HG03135 (cell line): Measurements from ENCODE around the gene RAP1GAP2.
"Not testable (repeated sequence)": the region's sequence is repeated elsewhere in the genome, so short reads cannot be mapped to it uniquely, and the experiment has no call there.

ENCODE experiments used
- ATAC-seq: cut with Tn5 transposase; IDR thresholded peaks from one replicate; pipeline ENCODE4 v1.9.1; 2021; ENCODE audit warnings: mild to moderate bottlenecking, moderate library complexity; ENCODE audit not compliant: unreplicated experiment

The RAP1GAP2 gene

DNA sequence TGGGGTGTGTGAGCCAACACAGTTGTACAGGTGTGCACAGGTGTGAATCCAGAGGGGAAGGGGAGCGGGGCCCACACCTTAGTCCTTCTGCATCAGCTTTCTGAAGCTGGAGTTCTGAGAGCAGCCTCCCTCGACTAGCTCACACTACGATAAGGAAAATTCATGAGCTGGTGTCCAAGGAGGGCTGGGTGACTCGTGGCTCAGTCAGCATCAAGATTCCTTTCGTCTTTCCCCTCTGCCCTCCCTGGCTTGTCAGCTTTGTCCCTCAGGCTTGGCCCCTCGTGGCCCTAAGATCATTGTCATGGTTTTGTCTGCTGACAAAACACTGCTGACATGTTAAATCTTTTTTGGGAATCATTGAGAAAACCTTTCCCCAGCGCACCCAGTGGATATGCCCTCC lies 219.7 kb downstream of the RAP1GAP2 start:
- no peak for ATAC-seq

DNA sequence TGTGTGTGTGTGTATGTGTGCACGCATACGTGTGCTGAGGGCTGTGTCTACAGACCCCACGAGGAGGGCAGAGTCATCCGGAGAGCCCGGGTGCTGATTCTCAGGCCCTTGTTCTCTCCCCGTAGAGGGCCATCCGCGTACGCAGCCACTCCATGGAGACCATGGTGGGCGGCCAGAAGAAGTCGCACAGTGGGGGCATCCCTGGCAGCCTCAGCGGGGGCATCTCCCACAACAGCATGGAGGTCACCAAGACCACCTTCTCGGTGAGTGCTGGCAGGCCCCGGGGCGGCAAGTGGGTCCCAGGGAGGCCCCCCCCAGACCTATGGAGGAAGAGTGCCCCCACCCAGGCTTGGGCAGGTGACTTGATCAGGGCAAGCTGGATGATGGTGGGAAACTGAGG lies 221.7 kb downstream of the RAP1GAP2 start:
- ATAC-seq: no peak

DNA sequence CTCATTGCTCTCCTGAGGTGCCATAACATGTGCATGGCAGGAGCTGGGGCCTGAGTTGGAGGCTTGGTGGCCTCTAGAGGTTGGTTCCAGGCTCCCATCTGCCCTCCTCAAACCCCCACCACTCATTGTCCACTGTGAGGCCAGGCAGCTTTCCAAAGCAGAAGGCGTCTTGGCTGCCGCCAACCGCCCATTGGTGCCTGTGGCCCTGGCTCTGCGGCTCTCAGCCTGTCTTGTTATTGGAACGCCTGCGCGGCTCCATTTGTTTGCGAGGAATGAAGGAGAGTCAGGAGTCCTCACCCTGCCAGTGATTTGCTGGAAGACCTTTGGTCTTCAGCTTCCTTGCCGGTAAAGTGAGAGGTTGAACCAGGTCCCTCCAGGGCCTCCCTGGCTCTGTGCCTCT lies 223.5 kb downstream of the RAP1GAP2 start:
- ATAC-seq: no peak

DNA sequence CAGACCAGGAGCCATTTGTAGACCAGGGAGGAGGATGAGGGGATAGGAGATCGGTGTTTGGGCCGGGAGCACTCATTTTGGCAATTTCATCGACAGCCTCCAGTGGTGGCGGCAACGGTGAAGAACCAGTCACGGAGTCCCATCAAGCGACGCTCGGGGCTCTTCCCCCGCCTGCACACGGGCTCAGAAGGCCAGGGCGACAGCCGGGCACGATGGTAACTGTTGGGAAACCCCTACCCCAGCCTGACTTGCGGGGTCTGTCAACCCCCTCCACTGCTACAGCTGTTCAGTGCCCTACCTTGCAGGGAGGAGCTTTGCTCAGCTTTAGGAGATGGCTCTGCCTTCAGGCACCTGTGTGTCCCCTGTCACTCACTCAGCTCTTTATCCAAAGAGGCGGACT lies 224.1 kb downstream of the RAP1GAP2 start:
- ATAC-seq: no peak

DNA sequence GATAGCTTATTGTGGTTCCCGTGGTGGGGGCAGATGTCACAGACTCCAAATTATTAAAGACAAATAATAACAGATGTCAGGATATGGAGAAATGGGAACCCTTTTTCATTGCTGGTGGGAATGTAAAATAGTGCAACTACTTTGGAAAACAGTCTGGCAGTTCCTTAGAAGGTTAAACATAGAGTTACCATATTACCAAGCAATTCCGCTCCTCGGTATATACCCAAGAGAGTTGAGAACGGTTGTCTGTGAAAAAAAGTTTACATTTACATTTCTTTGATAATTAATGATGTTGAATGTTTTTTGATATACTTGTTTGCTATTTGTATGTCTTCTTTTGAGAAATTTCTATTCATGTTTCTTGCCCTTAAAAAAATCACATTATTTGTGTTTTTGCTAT lies 226.0 kb downstream of the RAP1GAP2 start:
- no peak for ATAC-seq

DNA sequence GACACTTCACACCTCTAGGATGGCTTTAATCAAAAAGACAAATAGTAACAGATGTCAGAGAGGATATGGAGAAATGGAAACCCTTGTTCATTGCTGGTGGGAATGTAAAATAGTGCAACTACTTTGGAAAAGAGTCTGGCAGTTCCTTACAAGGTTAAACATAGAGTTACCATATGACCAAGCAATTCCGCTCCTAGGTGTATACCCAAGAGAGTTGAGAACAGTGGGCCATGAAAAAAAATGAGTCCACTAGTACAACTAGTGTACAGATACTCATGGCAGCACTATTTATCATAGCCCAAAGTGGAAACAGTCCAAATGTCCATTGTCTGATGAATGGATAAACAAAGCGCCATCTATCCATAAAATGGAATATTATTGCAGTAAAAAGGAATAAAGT lies 228.1 kb downstream of the RAP1GAP2 start:
- no peak for ATAC-seq

DNA sequence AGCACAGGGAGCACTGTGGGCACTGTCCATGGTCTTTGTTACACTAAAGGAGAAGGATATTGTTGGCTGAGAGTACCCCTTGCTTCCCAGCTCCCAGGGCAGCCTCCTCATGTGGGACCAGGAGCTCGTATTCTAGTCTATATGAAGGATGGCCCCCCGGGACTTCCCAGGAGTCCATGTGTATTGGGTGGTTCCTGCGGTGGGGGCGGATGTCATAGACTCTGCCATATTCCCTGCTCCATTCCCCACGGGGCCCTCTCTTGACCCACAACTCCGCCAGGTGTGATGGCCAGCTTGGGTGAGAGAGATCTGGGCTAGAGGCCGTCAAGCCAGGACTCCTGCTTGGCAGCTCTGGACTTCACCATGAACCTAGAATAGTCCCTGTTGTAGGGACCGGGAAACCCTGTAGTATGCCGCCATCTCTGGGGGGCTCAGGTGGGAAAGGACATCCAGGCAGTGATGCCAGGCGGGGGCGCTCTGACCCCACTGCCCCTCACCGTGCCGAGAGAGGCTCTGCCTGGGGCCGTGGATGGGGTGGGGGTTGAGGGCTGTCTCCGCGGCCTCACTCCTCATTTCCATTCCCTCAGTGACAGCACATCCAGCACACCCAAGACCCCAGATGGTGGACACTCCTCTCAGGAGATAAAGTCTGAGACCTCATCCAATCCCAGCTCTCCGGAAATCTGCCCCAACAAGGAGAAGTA lies 229.3 kb downstream of the RAP1GAP2 start:
- no peak for ATAC-seq

DNA sequence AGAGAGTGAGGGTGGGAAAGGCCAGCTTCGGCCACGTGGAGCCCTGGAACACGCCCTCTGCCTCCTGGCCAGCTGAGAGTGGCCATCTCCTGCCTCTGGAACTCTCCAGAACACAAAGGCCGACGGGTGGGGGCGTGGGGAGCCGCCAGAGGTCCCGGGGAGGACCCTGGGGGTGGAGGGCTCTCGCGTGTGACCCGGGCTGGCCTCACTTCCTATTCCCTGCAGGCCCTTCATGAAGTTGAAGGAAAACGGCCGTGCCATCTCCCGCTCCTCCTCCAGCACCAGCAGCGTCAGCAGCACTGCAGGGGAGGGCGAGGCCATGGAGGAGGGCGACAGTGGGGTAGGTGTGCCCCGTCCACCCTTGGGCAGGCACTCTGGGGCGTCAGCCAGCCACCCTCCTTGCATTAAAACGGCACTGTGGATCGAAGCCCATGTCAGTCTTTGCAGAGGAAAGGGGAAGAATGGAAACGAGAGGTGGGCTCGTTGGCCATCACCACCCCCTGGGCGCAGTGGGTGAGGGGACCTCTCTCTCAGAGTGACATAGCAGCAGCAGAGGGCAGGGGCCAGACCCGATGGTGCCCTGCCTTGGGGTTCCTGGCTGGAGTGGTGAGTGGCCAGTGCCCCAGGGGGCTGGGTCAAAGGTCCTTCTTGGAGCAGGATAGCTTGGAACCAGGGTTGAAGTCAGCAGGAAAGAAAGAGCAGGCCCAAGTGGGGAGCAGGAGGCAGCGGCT lies 230.1 kb downstream of the RAP1GAP2 start:
- ATAC-seq: no peak

DNA sequence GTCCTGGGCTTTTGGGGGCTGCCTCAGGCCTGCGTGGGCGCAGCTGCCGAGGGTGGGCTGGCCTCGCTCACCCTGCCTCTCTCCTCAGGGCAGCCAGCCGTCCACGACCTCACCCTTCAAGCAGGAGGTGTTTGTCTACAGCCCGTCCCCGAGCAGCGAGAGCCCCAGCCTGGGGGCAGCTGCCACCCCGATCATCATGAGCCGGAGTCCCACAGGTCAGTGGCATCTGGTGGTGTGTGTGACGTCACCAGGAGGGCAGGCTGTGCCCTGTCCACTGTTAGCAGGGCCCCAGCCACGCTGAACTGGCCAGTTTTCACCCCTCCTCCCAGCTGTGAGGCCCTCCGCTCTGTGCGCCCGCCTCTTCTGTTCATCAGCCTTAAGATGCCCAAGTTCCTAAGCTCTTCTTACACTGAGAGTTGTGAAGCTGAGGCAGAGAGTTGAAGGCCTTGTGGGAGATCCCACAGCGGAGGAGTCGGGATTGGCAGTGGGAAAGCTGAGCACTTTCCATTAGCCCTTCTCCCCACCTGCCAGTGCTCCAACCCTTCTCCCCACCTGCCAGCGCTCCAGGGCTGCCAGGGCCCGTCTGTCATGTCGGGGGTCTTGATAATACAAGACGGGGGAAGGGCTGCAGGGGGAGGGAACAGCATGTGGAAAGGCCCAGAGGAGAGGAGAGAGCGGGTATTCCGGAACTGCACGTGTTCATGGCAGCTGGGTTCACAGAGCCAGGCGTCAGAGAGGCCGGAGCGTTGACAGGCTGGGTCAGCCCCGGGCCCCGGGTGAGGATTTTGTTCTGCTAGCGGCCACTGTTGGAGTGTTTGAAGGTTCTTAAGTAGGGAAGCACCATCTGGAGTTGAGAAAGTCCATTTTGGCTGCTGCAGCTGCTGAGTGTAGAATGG lies 230.9 kb downstream of the RAP1GAP2 start:
- no peak for ATAC-seq

DNA sequence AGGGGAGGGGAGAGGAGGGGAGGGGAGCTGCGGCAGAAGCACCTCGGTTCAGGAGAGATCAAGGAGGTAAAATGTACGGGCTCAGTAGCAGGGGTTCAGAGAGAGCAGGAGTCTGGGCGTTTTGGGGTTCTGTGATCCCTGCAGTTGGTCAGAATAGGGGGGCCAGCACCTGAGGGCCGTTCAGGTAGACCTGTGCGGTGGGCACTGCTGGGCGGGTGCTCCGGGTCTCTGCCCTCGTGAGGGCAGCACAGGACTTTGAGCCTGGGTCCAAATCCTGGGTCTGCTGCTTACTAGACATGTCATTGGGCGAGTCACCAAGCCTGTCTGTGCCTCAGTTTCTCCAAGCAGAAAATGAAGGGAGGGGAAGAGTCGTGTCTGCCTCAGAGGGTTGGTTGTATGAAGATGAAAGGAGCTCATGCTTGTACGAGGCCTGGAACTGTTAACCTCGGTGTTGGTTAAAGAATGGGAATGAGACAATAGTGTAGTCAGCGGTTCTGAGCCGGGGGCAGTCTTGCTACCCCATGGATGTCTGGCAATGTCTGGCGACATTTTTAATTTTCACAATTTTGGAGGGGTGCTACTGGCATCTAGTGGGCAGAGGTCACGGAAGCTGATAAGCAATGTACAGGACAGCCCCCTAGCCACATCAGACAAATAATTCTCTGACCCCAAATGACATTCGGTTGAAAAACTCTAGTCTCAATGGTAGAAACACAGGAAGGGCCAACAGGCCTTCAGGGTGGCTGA lies 231.7 kb downstream of the RAP1GAP2 start:
- ATAC-seq: no peak

DNA sequence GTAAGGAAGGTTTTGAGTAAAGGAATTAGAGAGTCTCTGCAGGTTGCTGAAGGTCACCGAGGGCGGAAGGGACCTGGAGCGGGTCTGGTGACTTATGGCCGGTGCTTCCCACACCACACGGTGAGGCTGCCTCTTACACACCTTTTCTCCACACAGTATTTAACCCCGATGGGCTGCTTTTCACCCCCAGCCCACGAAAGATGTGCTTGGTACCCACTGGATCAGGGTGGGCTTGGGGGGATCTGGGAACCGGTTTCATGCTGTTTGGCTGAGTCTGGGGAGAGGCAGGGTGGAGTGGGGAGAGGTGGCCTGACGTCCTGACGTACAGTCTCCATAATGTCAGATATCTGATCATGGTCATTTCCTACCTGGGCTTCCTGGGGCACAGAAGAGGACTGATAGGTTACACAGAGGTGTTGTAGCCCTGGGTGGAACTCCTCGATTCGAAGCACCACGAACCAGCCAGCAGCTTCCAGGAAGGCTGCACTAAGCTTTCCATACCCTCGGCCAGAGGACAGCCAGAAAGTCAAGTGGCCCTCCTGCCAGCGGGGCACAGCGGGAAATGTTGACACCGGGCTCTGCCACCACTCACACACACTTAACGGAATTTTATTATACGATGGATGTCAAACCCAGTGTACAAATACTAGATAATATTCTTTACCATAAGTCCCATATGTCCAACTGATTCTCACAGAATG lies 233.1 kb downstream of the RAP1GAP2 start:
- ATAC-seq: no peak

DNA sequence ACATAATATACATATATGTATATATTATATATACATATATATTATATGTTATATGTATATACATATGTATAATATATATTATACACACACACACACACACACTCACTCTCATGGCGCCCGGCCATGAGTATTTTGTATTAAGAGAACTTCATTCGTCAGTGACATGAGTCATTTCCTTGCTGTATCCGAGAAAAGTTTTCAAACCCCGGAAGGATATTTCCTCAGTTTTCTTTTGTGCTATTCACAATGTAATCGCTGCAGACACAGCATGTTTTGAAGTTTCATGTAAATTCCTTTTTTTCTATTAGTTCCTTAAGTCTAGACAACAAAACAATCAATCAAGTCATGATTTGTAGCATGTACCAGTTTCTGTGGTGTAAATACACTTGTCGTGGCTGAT lies 233.9 kb downstream of the RAP1GAP2 start:
- no peak for ATAC-seq

DNA sequence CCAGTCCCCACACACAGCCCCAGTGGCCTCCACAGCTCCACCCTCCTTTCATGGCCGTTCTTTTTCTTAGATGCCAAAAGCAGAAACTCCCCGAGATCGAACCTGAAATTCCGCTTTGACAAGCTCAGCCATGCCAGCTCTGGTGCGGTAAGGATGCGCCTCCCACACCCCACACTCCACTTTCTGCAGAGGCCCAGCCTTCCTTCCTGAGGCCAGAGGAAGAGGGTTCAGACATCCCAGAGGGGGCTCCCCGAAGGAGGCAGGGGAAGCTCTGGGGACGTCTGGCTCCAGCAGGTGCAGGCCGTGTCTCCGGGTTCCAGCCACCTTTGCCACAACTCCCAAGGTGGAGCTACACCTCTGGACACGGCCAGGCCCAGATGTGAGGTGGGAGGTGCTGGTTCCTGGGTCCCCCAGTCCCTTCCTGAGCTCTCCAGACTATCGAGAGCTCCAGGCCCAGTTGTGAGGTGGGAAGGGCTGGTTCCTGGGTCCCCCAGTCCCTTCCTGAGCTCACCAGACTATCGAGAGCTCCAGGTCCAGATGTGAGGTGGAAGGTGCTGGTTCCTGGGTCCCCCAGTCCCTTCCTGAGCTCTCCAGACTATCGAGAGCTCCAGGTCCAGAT lies 234.7 kb downstream of the RAP1GAP2 start:
- not testable (repeated sequence) for ATAC-seq

DNA sequence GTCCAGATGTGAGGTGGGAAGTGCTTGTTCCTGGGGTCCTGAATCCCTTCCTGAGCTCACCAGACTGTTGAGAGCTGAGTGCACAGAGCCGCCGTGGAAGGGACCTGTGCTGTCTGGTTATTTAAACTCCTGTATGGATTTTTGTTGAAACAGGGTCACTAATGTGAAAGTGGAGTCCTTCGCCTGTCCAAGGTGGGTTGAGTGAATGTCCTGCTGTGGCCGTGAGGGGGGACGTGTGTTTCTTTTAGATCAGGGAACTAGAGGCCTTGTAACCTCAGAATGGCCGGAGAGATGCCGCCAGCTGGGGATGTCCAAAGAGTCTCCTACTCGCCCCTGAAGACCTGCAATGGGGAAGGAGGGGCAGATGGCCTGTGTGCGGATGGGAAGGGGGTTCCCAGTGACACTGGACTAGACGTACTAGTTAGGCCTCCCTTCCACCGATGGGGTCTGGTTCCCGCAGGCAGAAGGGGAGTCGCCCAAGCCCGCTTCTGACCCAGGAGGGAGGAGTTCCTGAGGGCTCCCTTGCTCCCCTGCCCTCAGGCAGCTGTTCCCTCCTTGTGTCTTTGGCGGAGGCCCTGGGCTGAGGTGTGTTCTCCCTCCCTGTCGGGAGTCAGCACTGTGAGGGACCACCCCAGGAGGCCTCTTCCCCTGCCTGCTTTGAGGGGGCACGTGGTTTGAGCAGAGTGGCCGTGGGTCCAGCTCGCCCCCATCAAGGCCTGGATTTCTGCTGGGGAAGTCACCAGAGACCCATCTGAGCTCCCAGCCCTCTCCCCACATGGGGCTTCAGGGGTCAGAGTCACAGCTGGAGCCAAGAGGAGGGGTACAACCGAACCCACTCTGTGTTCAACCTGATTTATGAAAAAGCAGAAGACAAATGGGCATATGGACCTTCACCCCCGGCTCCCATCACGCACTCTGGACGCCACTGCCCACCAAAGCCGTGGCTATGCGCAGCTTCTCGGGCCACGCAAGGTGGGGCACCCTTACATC lies 236.3 kb downstream of the RAP1GAP2 start:
- ATAC-seq: no peak

DNA sequence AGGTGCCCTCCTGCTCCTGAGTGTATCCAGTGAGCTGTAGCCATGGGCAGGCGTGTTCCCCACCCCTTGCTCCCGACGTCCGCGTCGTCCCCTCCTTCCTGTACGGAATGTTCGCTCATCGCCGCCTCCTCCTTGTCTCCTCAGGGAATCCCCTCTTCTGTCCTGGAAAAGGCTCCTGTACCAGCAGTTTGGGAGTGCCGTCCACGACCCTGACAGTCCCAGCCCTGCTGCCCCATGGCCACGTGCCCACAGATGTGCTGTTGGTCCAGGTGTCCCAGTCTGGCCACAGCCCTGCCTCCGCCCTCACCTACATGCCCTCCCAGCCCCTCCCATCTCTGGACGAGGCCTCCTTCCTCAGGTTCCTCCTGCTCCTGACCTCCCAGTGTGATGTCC lies 237.0 kb downstream of the RAP1GAP2 start:
- ATAC-seq: no peak

DNA sequence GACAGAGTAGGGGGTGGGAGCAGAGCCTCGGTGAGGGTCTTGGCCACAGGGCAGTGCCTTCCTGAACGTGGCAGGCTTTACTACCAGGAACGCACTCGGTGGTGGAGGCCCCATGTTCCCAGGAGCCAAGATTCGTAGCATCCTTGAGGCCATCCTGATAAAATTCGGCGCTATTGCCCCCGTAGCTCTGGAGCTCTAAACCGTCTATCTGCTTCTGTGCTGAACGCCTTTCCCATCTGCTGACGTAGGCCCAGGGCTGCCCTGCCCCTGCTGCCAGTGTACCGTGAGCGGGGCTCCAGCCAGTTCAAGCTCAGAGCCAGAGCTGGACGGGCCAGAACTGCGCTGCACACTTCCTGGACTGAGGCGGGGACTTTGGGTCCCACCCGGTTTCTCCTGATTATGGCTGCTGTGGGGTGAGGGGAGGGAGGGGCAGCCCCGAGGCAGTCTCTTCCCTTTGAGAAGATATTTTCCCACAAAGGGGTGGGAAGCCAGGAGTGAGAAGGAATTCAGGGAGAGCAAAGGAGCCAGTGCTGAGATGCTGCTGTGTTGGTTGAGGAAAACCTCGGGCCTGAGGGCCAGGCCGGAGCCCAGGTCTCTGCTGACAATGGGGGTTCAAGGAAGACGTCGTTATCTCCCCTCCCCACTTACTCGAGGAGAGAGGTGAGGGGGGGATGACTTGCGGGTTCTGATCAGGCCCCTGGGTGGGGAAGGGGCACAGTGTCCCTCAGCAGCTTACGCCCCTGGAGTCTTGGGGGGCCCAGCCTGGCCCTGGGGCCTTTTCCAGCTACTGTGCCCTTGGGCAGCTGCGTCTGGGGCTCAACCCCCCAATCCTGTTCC lies 237.7 kb downstream of the RAP1GAP2 start:
- ATAC-seq: no peak

DNA sequence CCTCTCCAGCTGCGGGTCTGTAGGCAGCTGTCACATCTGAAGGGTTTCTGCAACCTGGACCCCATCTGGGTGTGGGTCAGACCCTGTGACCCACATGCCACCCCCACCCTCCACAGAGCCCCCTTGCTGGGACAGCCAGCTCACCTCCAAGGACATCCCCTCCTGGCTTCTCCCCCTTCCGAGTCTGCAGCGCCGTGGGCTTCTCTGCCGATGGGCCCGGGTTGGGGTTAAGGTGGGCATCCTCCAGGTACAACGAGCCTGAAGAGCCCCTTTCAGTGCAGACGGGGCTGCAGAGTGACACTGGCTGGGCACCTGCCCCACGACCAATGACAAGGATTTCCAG lies 238.3 kb downstream of the RAP1GAP2 start:
- no peak for ATAC-seq
